Measurements from ENCODE around the gene LMF1. TPM values are rescaled to one million over a fixed set of nuclear protein-coding genes. Genes with fewer than 3 reads are reported as not detected.

The LMF1 gene
- total and polyA plus RNA-seq, 2 of the 13 experiments (the other 11 are each of a cell fraction or from before 2014, with no cell fraction given) = 6.8 to 8.5 TPM

GRCh38 chr16:813204-813915 lies 157.4 kb downstream of the LMF1 start (continued):
- TF ChIP-seq ZNF44 (CRISPR knock-in tag; IDR thresholded peaks at IDR 0.05) (no peak), ZNF317 (CRISPR knock-in tag; IDR thresholded peaks at IDR 0.05) (no peak), KDM2A (CRISPR knock-in tag; IDR thresholded peaks at IDR 0.05; ENCODE audit: borderline replicate concordance, low read depth) (peak; percentile 56; the same call in 1 of the 2 replicates), ZNF354B (CRISPR knock-in tag; IDR thresholded peaks at IDR 0.05) (no peak), THRA (CRISPR knock-in tag; IDR thresholded peaks at IDR 0.05; ENCODE audit: borderline replicate concordance) (0 out of 2 replicates have a peak, but pooled peaks have one; percentile 45), ZNF691 (CRISPR knock-in tag; IDR thresholded peaks at IDR 0.05; ENCODE audit: borderline replicate concordance, low read depth) (0 out of 2 replicates have a peak, but pooled peaks have one; percentile 29), TFAP4 (IDR thresholded peaks at IDR 0.05; ENCODE audit: borderline replicate concordance, low read depth) (no peak)

GRCh38 chr16:808085-808386 lies 162.7 kb downstream of the LMF1 start:
- H2AFZ ChIP-seq (ENCODE audit: low read length) = no peak overlapping the region
- POLR2A ChIA-PET = no interaction called here
- BruUV-seq (replicated peaks) = no TSS peak
- no peak for ATAC-seq
- no peaks in the 10 kb centered on the region for H4K20me1 ChIP-seq (ENCODE audit: insufficient read depth, low read length)
- H3K9me3 ChIP-seq (ENCODE audit: low read length) = no peaks in the 10 kb centered on the region
- no peak for FAIRE-seq
- no peak overlapping the region for H3K27ac ChIP-seq (ENCODE audit: extremely low read length, insufficient read depth, low read length)
- in situ Hi-C loops (cut with HindIII; ENCODE audit: extremely low pct_ligation_motif_present, low pct_unique_long_range_greater_than_20kb) (loop anchor here (25.0 kb wide), 1 partner anchor 404 kb away; no protein-coding TSS in a partner anchor), intact Hi-C loops (cut with micrococcal nuclease; ENCODE audit: unreplicated experiment) (no loop called here)
- no peak overlapping the region for H3K9ac ChIP-seq (ENCODE audit: insufficient read depth, low read depth, low read length)
- H3K4me2 ChIP-seq (ENCODE audit: low read depth, low read length) = no peak overlapping the region
- no peaks in the 10 kb centered on the region for H3K79me2 ChIP-seq (ENCODE audit: insufficient read depth, low read length)
- peaks cover 28 to 74% of the 10 kb centered on the region in 2 experiments for H3K27me3 ChIP-seq (ENCODE audit: control insufficient read depth in 1 of 2, insufficient read depth in 2 of 2, low read length in 2 of 2)
- no peaks in the 10 kb centered on the region for H3K36me3 ChIP-seq (replicated peaks in 1 of 2; ENCODE audit: control insufficient read depth in 1 of 2, insufficient read depth in 2 of 2, low read length in 2 of 2)
- H3K4me3 ChIP-seq (replicated peaks in 1 of 3; ENCODE audit: insufficient read depth in 1 of 3, low read depth in 2 of 3, low read length in 3 of 3) = no peak overlapping the region
- CTCF ChIA-PET (ENCODE audit: low intra/inter-chr PET ratio, low total read pairs) = no interaction called here
- DNase-seq (ENCODE audit: low spot score) = no peak
- no peaks in the 10 kb centered on the region for H3K4me1 ChIP-seq (ENCODE audit: insufficient read depth, low read length)
- WGBS (ENCODE audit: low lambda C conversion rate) = 60% methylated on average over 19 of the region's 19 CpGs
- TF ChIP-seq TRAFD1 (CRISPR knock-in tag; IDR thresholded peaks at IDR 0.05; ENCODE audit: borderline replicate concordance) = no peak
- TF ChIP-seq SIX4 (CRISPR knock-in tag; IDR thresholded peaks at IDR 0.05) = no peak
- TF ChIP-seq SALL1 (CRISPR knock-in tag; IDR thresholded peaks at IDR 0.05) = no peak
- TF ChIP-seq KAT2B (IDR thresholded peaks at IDR 0.05; ENCODE audit: borderline replicate concordance, low read depth, low read length) = no peak
- no peak for TF ChIP-seq ZNF235 (CRISPR knock-in tag; IDR thresholded peaks at IDR 0.05; ENCODE audit: borderline replicate concordance)
- TF ChIP-seq ZNF326 (CRISPR knock-in tag; IDR thresholded peaks at IDR 0.05; ENCODE audit: borderline replicate concordance) = no peak
- no peak for TF ChIP-seq BHLHE40 (IDR thresholded peaks at IDR 0.05; ENCODE audit: low read length)
- no peak for TF ChIP-seq ZBTB4 (CRISPR knock-in tag; IDR thresholded peaks at IDR 0.05; ENCODE audit: borderline replicate concordance)

Data from HepG2 (cell line).